ENCODE measurements around the gene C4orf33.
"Not testable (repeated sequence)": the region's sequence is repeated elsewhere in the genome, so short reads cannot be mapped to it uniquely, and the experiment has no call there.

Gene C4orf33

DNA sequence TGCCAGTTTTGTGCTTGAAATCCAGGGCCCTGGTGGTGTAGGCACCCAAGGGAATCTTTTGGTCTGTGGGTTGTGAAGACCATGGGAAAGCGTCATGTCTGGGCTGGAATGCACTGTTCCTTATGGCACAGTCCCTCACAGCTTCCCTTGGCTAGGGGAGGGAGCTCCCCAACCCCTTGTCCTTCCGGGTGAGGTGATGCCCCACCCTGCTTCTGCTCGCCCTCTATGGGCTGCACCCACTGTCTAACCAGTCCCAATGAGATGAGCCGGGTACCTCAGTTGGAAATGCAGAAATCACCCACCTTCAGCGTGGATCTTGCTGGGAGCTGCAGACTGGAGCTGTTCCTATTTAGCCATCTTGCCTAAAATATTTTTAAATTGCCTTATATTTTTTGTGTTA lies 30.7 kb downstream of the C4orf33 start:
- not testable (repeated sequence) for H3K36me3 ChIP-seq (ENCODE audit: control insufficient read depth in 2 of 2, insufficient read depth in 2 of 2, low read length in 2 of 2); H3K9ac ChIP-seq (ENCODE audit: low read length in 2 of 2); H3K27ac ChIP-seq (ENCODE audit: low read length); H3K27me3 ChIP-seq (ENCODE audit: control insufficient read depth in 1 of 2, insufficient read depth in 2 of 2, low read length in 2 of 2); H3K4me1 ChIP-seq (ENCODE audit: control insufficient read depth, insufficient read depth, low read length); H3K9me3 ChIP-seq (ENCODE audit: control insufficient read depth in 2 of 2, low read length in 2 of 2); H3K4me3 ChIP-seq (ENCODE audit: low read length in 2 of 2)

DNA sequence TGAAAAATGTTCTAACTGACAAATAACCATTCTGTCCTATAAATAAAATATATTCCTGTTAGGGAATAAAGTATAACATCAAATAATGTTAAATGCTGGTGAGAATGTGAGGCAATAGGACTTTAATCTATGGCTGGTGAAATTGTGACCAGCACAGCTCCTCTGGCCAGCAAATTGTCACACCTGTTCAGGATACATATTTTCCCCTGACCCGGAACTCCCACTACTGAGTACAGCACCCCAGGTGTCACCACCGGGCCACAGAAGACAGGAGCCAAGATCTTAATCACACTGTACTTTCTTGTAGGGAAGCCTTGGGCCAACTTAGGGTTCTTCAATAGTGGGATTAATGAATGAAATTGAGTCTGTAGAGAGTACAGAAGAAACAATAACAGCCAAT lies 33.2 kb downstream of the C4orf33 start:
- no peak overlapping the region for H3K27ac ChIP-seq (ENCODE audit: low read length)
- H3K27me3 ChIP-seq (ENCODE audit: control insufficient read depth in 1 of 2, insufficient read depth in 2 of 2, low read length in 2 of 2), result no peaks in the 10 kb centered on the region
- H3K9me3 ChIP-seq (ENCODE audit: control insufficient read depth in 2 of 2, low read length in 2 of 2), result peaks cover 0 to 5% of the 10 kb centered on the region in 2 donors
- H3K4me1 ChIP-seq (ENCODE audit: control insufficient read depth, insufficient read depth, low read length), result no peaks in the 10 kb centered on the region
- H3K36me3 ChIP-seq (ENCODE audit: control insufficient read depth in 2 of 2, insufficient read depth in 2 of 2, low read length in 2 of 2), result no peaks in the 10 kb centered on the region
- H3K9ac ChIP-seq (ENCODE audit: low read length in 2 of 2), result no peak overlapping the region
- no peak overlapping the region for H3K4me3 ChIP-seq (ENCODE audit: low read length in 2 of 2)

DNA sequence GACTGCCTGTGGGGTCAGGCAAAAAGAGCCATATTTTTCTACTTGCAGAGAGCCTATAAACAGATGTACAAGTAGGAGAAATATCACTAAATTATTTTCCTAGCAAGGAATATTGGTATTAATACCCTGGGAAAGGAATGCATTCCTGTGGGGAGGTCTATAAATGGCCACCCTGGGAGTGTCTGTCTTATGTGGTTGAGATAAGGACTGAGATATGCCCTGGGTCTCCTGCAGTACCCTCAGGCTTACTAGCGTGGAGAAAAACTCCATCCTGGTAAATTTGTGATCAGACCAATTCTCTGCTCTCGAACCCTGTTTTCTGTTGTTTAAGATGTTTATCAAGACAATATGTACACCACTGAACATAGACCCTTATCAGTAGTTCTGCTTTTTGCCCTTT lies 35.4 kb downstream of the C4orf33 start:
- no peaks in the 10 kb centered on the region for H3K27me3 ChIP-seq (ENCODE audit: control insufficient read depth in 1 of 2, insufficient read depth in 2 of 2, low read length in 2 of 2)
- no peak overlapping the region for H3K9ac ChIP-seq (ENCODE audit: low read length in 2 of 2)
- H3K4me3 ChIP-seq (ENCODE audit: low read length in 2 of 2), result no peak overlapping the region
- no peaks in the 10 kb centered on the region for H3K4me1 ChIP-seq (ENCODE audit: control insufficient read depth, insufficient read depth, low read length)
- no peaks in the 10 kb centered on the region for H3K36me3 ChIP-seq (ENCODE audit: control insufficient read depth in 2 of 2, insufficient read depth in 2 of 2, low read length in 2 of 2)
- no peak overlapping the region for H3K27ac ChIP-seq (ENCODE audit: low read length)
- peaks cover 0 to 5% of the 10 kb centered on the region in 2 donors for H3K9me3 ChIP-seq (ENCODE audit: control insufficient read depth in 2 of 2, low read length in 2 of 2)

DNA sequence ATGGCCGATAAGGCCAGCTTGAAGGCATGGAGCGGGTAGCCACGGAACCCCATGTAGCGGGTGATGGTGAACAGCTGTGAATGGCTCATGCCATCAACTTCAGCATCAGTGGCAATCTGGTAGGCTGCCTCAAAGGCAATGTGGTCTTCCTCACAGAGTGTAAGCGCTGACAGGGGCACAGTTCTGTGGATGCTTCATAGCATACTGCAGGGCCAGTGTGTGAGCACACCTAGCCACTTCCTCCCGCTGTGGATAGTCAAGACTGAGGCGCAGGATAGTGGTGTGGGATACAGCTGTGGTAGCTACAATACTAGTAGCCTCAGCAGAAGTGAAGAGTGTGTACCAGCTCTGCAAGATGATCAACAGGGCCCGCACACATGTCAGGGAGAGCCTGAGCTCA lies 40.5 kb downstream of the C4orf33 start:
- no peaks in the 10 kb centered on the region for H3K36me3 ChIP-seq (ENCODE audit: control insufficient read depth in 2 of 2, insufficient read depth in 2 of 2, low read length in 2 of 2)
- peaks cover 0 to 3% of the 10 kb centered on the region in 2 donors for H3K9me3 ChIP-seq (ENCODE audit: control insufficient read depth in 2 of 2, low read length in 2 of 2)
- H3K9ac ChIP-seq (ENCODE audit: low read length in 2 of 2), result no peak overlapping the region
- no peak overlapping the region for H3K27ac ChIP-seq (ENCODE audit: low read length)
- H3K4me1 ChIP-seq (ENCODE audit: control insufficient read depth, insufficient read depth, low read length), result no peaks in the 10 kb centered on the region
- no peaks in the 10 kb centered on the region for H3K27me3 ChIP-seq (ENCODE audit: control insufficient read depth in 1 of 2, insufficient read depth in 2 of 2, low read length in 2 of 2)
- no peak overlapping the region for H3K4me3 ChIP-seq (ENCODE audit: low read length in 2 of 2)

- Histone ChIP-seq H3K9ac (ENCODE audit: low read length in 2 of 2) (no peak overlapping the region), H3K36me3 (ENCODE audit: control insufficient read depth in 2 of 2, insufficient read depth in 2 of 2, low read length in 2 of 2) (no peaks in the 10 kb centered on the region), H3K4me1 (ENCODE audit: control insufficient read depth, insufficient read depth, low read length) (no peaks in the 10 kb centered on the region), H3K9me3 (ENCODE audit: control insufficient read depth in 2 of 2, low read length in 2 of 2) (no peaks in the 10 kb centered on the region), H3K4me3 (ENCODE audit: low read length in 2 of 2) (no peak overlapping the region), H3K27ac (ENCODE audit: low read length) (no peak overlapping the region), H3K27me3 (ENCODE audit: control insufficient read depth in 1 of 2, insufficient read depth in 2 of 2, low read length in 2 of 2) (no peaks in the 10 kb centered on the region)
Observed at GRCh38 chr4:129138810-129139496, 43.0 kb downstream of the C4orf33 start.

- Histone ChIP-seq H3K9ac (ENCODE audit: low read length in 2 of 2) (no peak overlapping the region), H3K4me3 (ENCODE audit: low read length in 2 of 2) (no peak overlapping the region), H3K27ac (ENCODE audit: low read length) (no peak overlapping the region), H3K36me3 (ENCODE audit: control insufficient read depth in 2 of 2, insufficient read depth in 2 of 2, low read length in 2 of 2) (no peaks in the 10 kb centered on the region), H3K9me3 (ENCODE audit: control insufficient read depth in 2 of 2, low read length in 2 of 2) (no peaks in the 10 kb centered on the region), H3K4me1 (ENCODE audit: control insufficient read depth, insufficient read depth, low read length) (no peaks in the 10 kb centered on the region), H3K27me3 (ENCODE audit: control insufficient read depth in 1 of 2, insufficient read depth in 2 of 2, low read length in 2 of 2) (no peaks in the 10 kb centered on the region)
Observed at GRCh38 chr4:129140521-129140920, 44.6 kb downstream of the C4orf33 start.

GRCh38 chr4:129143359-129143758 lies 47.4 kb downstream of the C4orf33 start:
- Histone ChIP-seq H3K27me3 (ENCODE audit: control insufficient read depth in 1 of 2, insufficient read depth in 2 of 2, low read length in 2 of 2) (no peaks in the 10 kb centered on the region), H3K4me3 (ENCODE audit: low read length in 2 of 2) (no peak overlapping the region), H3K4me1 (ENCODE audit: control insufficient read depth, insufficient read depth, low read length) (no peaks in the 10 kb centered on the region), H3K36me3 (ENCODE audit: control insufficient read depth in 2 of 2, insufficient read depth in 2 of 2, low read length in 2 of 2) (no peaks in the 10 kb centered on the region), H3K9me3 (ENCODE audit: control insufficient read depth in 2 of 2, low read length in 2 of 2) (no peaks in the 10 kb centered on the region), H3K9ac (ENCODE audit: low read length in 2 of 2) (no peak overlapping the region), H3K27ac (ENCODE audit: low read length) (no peak overlapping the region)

- Histone ChIP-seq H3K27me3 (ENCODE audit: control insufficient read depth in 1 of 2, insufficient read depth in 2 of 2, low read length in 2 of 2) (no peaks in the 10 kb centered on the region), H3K27ac (ENCODE audit: low read length) (no peak overlapping the region), H3K4me1 (ENCODE audit: control insufficient read depth, insufficient read depth, low read length) (no peaks in the 10 kb centered on the region), H3K4me3 (ENCODE audit: low read length in 2 of 2) (no peak overlapping the region), H3K36me3 (ENCODE audit: control insufficient read depth in 2 of 2, insufficient read depth in 2 of 2, low read length in 2 of 2) (no peaks in the 10 kb centered on the region), H3K9ac (ENCODE audit: low read length in 2 of 2) (no peak overlapping the region), H3K9me3 (ENCODE audit: control insufficient read depth in 2 of 2, low read length in 2 of 2) (no peaks in the 10 kb centered on the region)
Observed at GRCh38 chr4:129144755-129145206, 48.8 kb downstream of the C4orf33 start.

DNA sequence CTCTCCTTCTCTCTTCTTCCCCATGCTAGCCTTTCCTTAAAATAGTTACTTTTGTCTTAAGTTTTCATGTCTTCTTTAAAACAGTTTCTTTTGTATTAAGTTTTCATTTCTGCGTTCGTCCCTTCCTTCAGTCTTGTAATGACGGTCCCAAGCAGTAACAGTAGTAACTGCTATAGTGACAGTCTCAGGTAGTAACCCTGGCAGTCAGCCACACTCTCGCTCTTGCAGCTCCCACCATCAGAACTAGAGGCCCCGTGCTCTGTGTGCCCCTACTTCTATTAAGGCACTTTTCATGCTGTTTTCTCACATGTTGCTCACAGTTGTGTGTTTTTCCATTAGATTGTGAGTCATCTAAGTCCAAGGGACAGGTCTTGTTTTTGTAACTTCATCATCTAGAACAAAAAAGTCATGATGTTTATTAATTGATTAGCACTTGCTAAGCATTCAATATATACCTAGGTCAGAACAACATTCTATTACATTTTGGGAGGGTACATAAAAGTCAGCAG lies 49.3 kb downstream of the C4orf33 start:
- Histone ChIP-seq H3K27ac (ENCODE audit: low read length) (no peak overlapping the region), H3K27me3 (ENCODE audit: control insufficient read depth in 1 of 2, insufficient read depth in 2 of 2, low read length in 2 of 2) (no peaks in the 10 kb centered on the region), H3K9ac (ENCODE audit: low read length in 2 of 2) (no peak overlapping the region), H3K9me3 (ENCODE audit: control insufficient read depth in 2 of 2, low read length in 2 of 2) (no peaks in the 10 kb centered on the region), H3K4me3 (ENCODE audit: low read length in 2 of 2) (no peak overlapping the region), H3K36me3 (ENCODE audit: control insufficient read depth in 2 of 2, insufficient read depth in 2 of 2, low read length in 2 of 2) (no peaks in the 10 kb centered on the region), H3K4me1 (ENCODE audit: control insufficient read depth, insufficient read depth, low read length) (no peaks in the 10 kb centered on the region)

GRCh38 chr4:129146639-129147038 lies 50.7 kb downstream of the C4orf33 start:
- H3K27ac ChIP-seq (ENCODE audit: low read length), result no peak overlapping the region
- no peak overlapping the region for H3K4me3 ChIP-seq (ENCODE audit: low read length in 2 of 2)
- no peaks in the 10 kb centered on the region for H3K9me3 ChIP-seq (ENCODE audit: control insufficient read depth in 2 of 2, low read length in 2 of 2)
- H3K9ac ChIP-seq (ENCODE audit: low read length in 2 of 2), result no peak overlapping the region
- H3K4me1 ChIP-seq (ENCODE audit: control insufficient read depth, insufficient read depth, low read length), result no peaks in the 10 kb centered on the region
- no peaks in the 10 kb centered on the region for H3K27me3 ChIP-seq (ENCODE audit: control insufficient read depth in 1 of 2, insufficient read depth in 2 of 2, low read length in 2 of 2)
- no peaks in the 10 kb centered on the region for H3K36me3 ChIP-seq (ENCODE audit: control insufficient read depth in 2 of 2, insufficient read depth in 2 of 2, low read length in 2 of 2)

- Histone ChIP-seq H3K27ac (ENCODE audit: low read length) (no peak overlapping the region), H3K36me3 (ENCODE audit: control insufficient read depth in 2 of 2, insufficient read depth in 2 of 2, low read length in 2 of 2) (no peaks in the 10 kb centered on the region), H3K4me3 (ENCODE audit: low read length in 2 of 2) (no peak overlapping the region), H3K9ac (ENCODE audit: low read length in 2 of 2) (no peak overlapping the region), H3K4me1 (ENCODE audit: control insufficient read depth, insufficient read depth, low read length) (no peaks in the 10 kb centered on the region), H3K27me3 (ENCODE audit: control insufficient read depth in 1 of 2, insufficient read depth in 2 of 2, low read length in 2 of 2) (no peaks in the 10 kb centered on the region), H3K9me3 (ENCODE audit: control insufficient read depth in 2 of 2, low read length in 2 of 2) (no peaks in the 10 kb centered on the region)
Observed at GRCh38 chr4:129148892-129149291, 52.9 kb downstream of the C4orf33 start.

Measured in stomach smooth muscle (tissue), 2 donors.